Stimulated activated memory B cell treated with anti-CD40 and anti-IgM and Interleukin-4, amounts not matched to agents 10 μg/mL and 1 μg/mL and 100 μg/mL, for 72 hours (primary cell): ENCODE measurements around the gene SLC7A10.
A peak's percentile ranks its signal among the peaks of the same experiment; 100 is the strongest.
"Not testable (repeated sequence)": the region's sequence is repeated elsewhere in the genome, so short reads cannot be mapped to it uniquely, and the experiment has no call there.

Source experiments
- ATAC-seq: fragments of 150-1000 bp; cut with Tn5 transposase; 2 replicates; pipeline ENCODE4 v1.10.0; 2021
- H3K27ac Mint-ChIP-seq: one replicate; pipeline ENCODE4 v1.8.0; 2022; ENCODE audit warnings: mild to moderate bottlenecking, mixed read lengths
- H3K27me3 Mint-ChIP-seq: one replicate; pipeline ENCODE4 v1.8.0; 2022; ENCODE audit warnings: mixed read lengths
- H3K36me3 Mint-ChIP-seq: one replicate; pipeline ENCODE4 v1.8.0; 2022; ENCODE audit warnings: mixed read lengths
- H3K4me1 Mint-ChIP-seq: one replicate; pipeline ENCODE4 v1.8.0; 2022; ENCODE audit warnings: mixed read lengths
- H3K4me3 Mint-ChIP-seq: one replicate; pipeline ENCODE4 v1.8.0; 2022; ENCODE audit warnings: mild to moderate bottlenecking, moderate library complexity, mixed read lengths
- H3K9me3 Mint-ChIP-seq: one replicate; pipeline ENCODE4 v1.8.0; 2022; ENCODE audit warnings: mixed read lengths

Gene SLC7A10

DNA sequence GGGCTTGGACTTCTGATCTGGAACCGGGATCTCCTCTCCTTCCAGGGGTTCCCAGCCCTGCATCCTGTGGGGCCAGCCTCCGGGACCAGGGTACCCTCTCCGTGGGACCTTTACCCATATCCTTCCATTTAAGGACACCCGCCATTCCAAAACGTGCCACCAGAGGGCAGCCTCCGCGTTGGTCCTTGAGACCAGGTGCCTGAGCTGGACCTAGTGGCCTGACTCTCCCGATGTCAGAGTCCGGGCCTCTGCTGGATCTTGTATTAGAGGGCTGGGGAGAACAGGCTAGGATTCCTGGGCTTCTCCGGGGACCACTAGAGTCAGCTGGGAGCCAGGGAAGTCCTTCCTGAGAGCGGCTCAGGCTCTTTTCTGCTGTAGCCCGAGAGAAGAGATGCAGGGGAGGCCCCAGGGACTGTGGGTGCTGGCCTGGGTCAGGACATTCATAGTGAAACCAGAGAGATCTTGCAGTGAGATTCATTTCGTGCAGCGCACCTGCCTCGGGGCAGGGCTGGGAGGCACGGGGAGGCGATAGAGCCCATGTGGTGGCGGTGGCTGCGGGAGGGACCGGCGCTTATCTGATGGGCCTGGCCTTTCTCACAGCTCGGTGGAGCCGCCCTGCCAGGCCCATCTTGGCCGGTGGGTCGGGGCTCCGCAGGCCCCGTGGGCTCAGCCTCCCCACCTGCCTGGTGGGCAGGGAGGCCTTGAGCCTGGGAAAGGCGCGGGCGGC, 9.8 kb upstream of the SLC7A10 start:
- peak overlapping the region; percentile 45 for H3K4me3 Mint-ChIP-seq
- peak overlapping the region; percentile 11 for H3K27ac Mint-ChIP-seq
- ATAC-seq: peak; percentile 97
- peaks cover 8% of the 10 kb centered on the region for H3K4me1 Mint-ChIP-seq
- no peaks in the 10 kb centered on the region for H3K36me3 Mint-ChIP-seq
- H3K27me3 Mint-ChIP-seq: peaks cover 40% of the 10 kb centered on the region
- peaks cover 2% of the 10 kb centered on the region for H3K9me3 Mint-ChIP-seq

DNA sequence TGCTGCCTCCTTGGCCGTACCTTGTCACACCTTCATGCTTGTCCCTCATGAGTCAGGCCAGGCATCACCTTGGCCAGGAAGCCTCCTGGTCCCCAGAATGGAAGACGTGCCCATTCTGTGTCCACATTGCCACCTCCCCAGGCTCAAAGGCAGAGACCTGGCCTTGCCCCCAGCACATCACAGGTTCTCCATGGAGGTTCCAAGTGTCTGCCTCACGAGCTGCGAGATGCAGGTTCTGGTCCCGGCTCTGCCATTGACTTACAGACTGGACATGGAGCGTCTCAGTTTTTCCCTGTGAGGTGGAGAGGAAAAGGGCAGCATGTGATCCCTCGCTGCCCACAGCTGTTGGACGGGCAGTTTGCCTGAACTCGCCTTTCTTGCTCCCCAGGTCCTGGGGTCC, 9.1 kb upstream of the SLC7A10 start:
- peaks cover 8% of the 10 kb centered on the region for H3K4me1 Mint-ChIP-seq
- H3K36me3 Mint-ChIP-seq: no peaks in the 10 kb centered on the region
- peaks cover 2% of the 10 kb centered on the region for H3K9me3 Mint-ChIP-seq
- H3K4me3 Mint-ChIP-seq: no peak overlapping the region
- peaks cover 43% of the 10 kb centered on the region for H3K27me3 Mint-ChIP-seq
- no peak overlapping the region for H3K27ac Mint-ChIP-seq
- ATAC-seq: no peak

- H3K9me3 Mint-ChIP-seq: peaks cover 2% of the 10 kb centered on the region
- ATAC-seq: no peak
- no peak overlapping the region for H3K27ac Mint-ChIP-seq
- H3K4me3 Mint-ChIP-seq: no peak overlapping the region
- H3K27me3 Mint-ChIP-seq: peaks cover 38% of the 10 kb centered on the region
- no peaks in the 10 kb centered on the region for H3K36me3 Mint-ChIP-seq
- peaks cover 8% of the 10 kb centered on the region for H3K4me1 Mint-ChIP-seq
These were observed 8.4 kb upstream of the SLC7A10 start for GRCh38 chr19:33234092-33234491.

DNA sequence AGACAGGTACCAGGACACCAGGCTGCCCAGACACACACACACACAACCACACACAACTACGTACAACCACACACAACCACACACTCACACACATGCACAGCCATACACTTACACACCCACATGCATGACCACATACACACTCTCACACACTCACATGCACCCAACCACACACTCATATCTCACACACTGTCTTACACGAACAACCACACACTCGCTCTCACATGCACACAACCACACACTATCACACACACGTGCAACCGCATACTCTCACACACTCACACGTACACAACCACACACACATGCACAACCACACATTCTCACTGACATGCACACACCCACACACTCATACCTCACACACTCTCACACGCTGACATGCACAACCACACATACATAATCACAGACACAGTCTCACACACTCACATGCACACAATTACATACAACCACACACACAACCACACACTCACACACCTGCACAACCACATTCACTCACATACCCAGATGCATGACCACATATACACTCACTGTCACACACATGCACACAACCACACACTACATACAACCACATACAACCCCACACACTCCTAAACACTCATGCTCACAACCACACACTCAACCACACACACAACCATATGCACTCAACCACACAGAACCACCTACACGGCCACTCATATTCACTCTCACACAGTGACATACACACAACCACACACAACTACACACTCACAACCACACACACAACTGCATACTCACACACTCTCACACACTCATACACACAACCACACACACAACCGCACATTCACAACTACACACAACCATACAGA, 7.6 kb upstream of the SLC7A10 start:
- ATAC-seq: no peak
- Mint-ChIP-seq H3K27me3 (peaks cover 38% of the 10 kb centered on the region), H3K4me1 (peaks cover 8% of the 10 kb centered on the region)

DNA sequence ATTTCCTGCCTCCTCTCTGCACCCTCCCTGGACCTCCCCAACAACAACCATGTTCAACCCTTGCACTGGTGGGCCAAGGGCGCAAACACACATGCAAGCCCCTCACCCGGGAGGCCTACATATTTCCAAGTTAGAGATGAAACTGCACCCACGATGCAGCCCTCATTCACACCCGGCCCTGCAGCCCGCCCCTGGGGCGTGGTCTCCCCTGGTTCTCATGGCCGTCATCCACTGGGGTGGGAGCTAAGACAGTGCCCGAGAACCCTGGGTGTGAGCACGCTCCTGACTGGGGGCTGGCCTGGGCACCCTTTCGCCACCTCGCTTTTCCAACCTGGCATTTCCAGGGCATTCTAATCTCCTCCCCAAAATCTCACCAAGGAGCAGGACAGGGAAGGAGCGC, 7.0 kb upstream of the SLC7A10 start:
- Mint-ChIP-seq H3K4me3 (no peak overlapping the region), H3K4me1 (peaks cover 8% of the 10 kb centered on the region)

More for the DNA sequence above, 7.6 kb upstream of the SLC7A10 start:
- no peak overlapping the region for H3K27ac Mint-ChIP-seq
- H3K4me3 Mint-ChIP-seq: no peak overlapping the region
- H3K36me3 Mint-ChIP-seq: no peaks in the 10 kb centered on the region
- H3K9me3 Mint-ChIP-seq: peaks cover 8% of the 10 kb centered on the region

GRCh38 chr19:33231511-33231910, 5.9 kb upstream of the SLC7A10 start:
- Mint-ChIP-seq H3K27ac (no peak overlapping the region), H3K36me3 (no peaks in the 10 kb centered on the region), H3K4me3 (no peak overlapping the region), H3K27me3 (peaks cover 44% of the 10 kb centered on the region), H3K4me1 (peaks cover 9% of the 10 kb centered on the region), H3K9me3 (peaks cover 17% of the 10 kb centered on the region)
- no peak for ATAC-seq

More for the DNA sequence above, 7.0 kb upstream of the SLC7A10 start:
- Mint-ChIP-seq H3K9me3 (peaks cover 12% of the 10 kb centered on the region), H3K27me3 (peaks cover 40% of the 10 kb centered on the region), H3K36me3 (no peaks in the 10 kb centered on the region), H3K27ac (no peak overlapping the region)
- ATAC-seq: no peak

GRCh38 chr19:33229962-33230361, 4.3 kb upstream of the SLC7A10 start:
- peaks cover 17% of the 10 kb centered on the region for H3K9me3 Mint-ChIP-seq
- H3K27me3 Mint-ChIP-seq: peaks cover 49% of the 10 kb centered on the region
- no peaks in the 10 kb centered on the region for H3K36me3 Mint-ChIP-seq
- H3K27ac Mint-ChIP-seq: no peak overlapping the region
- no peak for ATAC-seq
- H3K4me3 Mint-ChIP-seq: no peak overlapping the region
- H3K4me1 Mint-ChIP-seq: peaks cover 8% of the 10 kb centered on the region

GRCh38 chr19:33227870-33228599, 2.4 kb upstream of the SLC7A10 start:
- Mint-ChIP-seq H3K4me1 (peaks cover 8% of the 10 kb centered on the region), H3K4me3 (no peak overlapping the region), H3K9me3 (peaks cover 17% of the 10 kb centered on the region), H3K27ac (no peak overlapping the region), H3K36me3 (no peaks in the 10 kb centered on the region), H3K27me3 (peaks cover 65% of the 10 kb centered on the region)
- ATAC-seq: no peak

DNA sequence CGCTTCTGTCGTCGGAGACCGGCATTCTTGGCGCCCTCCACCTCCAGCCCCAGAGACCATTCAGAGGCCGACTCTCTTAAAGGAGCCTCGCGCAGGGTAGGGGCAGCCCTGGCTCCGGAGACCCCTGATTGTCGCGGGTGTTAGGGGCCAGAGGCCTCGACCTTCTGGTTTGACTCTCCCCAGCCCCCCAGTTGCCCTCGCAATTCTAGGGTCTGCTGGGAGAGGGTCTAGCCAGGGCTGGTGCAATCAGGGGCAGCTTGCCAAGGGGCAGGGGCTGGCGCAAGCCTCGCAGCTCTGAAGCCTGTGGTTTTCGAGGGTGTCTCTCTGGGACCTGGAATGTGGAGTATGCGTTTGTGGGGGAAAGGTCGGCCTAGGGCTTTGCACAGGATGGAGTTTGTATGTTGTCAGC, 1.6 kb upstream of the SLC7A10 start:
- no peak for ATAC-seq
- Mint-ChIP-seq H3K4me1 (peaks cover 8% of the 10 kb centered on the region), H3K9me3 (peaks cover 17% of the 10 kb centered on the region), H3K27me3 (peaks cover 73% of the 10 kb centered on the region), H3K27ac (no peak overlapping the region), H3K36me3 (no peaks in the 10 kb centered on the region), H3K4me3 (no peak overlapping the region)

DNA sequence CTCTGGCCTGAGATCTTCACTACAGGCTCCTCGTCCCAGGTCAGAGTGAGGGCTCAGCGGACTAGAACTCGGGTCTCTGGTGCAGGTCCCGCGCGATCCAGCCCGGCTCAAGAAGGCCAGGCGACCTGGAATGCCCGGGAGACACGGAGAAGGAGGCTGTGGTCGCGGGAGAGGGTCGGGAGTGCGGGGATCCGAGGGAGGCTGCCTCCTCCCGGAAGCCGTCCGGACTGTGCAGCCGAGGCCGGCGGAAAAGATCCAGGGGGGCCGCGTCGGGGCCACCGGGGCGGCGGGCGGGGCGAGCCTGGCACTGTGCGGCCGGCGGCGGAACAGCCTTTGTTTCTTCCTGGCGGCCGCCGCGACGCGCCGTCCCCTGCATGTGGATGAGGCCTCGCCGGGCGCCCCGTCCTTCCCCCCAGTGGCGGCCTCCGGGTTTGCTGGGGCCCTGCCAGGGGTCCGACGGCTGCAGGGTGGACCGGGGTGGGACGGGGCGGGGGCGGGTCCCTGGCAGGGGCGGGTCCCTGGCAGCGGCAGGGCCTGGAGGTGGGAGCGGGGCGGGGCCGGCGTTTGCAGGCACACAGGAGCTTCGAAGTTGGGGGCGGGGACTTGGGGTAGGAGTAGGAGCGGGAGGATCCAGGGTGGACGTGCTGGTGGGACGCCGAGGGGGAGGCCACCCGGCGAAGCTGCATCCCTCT, 1.0 kb upstream of the SLC7A10 start:
- peaks cover 8% of the 10 kb centered on the region for H3K4me1 Mint-ChIP-seq

GRCh38 chr19:33224694-33225457, 774 bp downstream of the SLC7A10 start:
- peaks cover 14% of the 10 kb centered on the region for H3K9me3 Mint-ChIP-seq
- H3K36me3 Mint-ChIP-seq: no peaks in the 10 kb centered on the region
- H3K4me1 Mint-ChIP-seq: peaks cover 8% of the 10 kb centered on the region
- ATAC-seq: no peak
- no peak overlapping the region for H3K27ac Mint-ChIP-seq
- H3K4me3 Mint-ChIP-seq: no peak overlapping the region
- H3K27me3 Mint-ChIP-seq: peaks cover 83% of the 10 kb centered on the region

More for the DNA sequence above, 1.0 kb upstream of the SLC7A10 start:
- H3K27ac Mint-ChIP-seq: no peak overlapping the region
- peaks cover 17% of the 10 kb centered on the region for H3K9me3 Mint-ChIP-seq
- no peaks in the 10 kb centered on the region for H3K36me3 Mint-ChIP-seq
- no peak for ATAC-seq
- H3K27me3 Mint-ChIP-seq: peaks cover 74% of the 10 kb centered on the region
- H3K4me3 Mint-ChIP-seq: peak overlapping the region; percentile 14

- H3K27ac Mint-ChIP-seq, H3K4me3 Mint-ChIP-seq, H3K9me3 Mint-ChIP-seq, H3K4me1 Mint-ChIP-seq, H3K36me3 Mint-ChIP-seq, ATAC-seq: not testable (repeated sequence)
- peaks cover 78% of the 10 kb centered on the region for H3K27me3 Mint-ChIP-seq
These were observed 3.4 kb downstream of the SLC7A10 start for GRCh38 chr19:33222255-33222654.

GRCh38 chr19:33221638-33222037, 4.0 kb downstream of the SLC7A10 start:
- Mint-ChIP-seq H3K4me1 (peaks cover 8% of the 10 kb centered on the region), H3K36me3 (no peaks in the 10 kb centered on the region), H3K27me3 (peaks cover 74% of the 10 kb centered on the region), H3K4me3 (no peak overlapping the region), H3K9me3 (no peaks in the 10 kb centered on the region), H3K27ac (no peak overlapping the region)
- no peak for ATAC-seq

- H3K9me3 Mint-ChIP-seq: no peaks in the 10 kb centered on the region
- H3K36me3 Mint-ChIP-seq: no peaks in the 10 kb centered on the region
- H3K4me1 Mint-ChIP-seq: no peaks in the 10 kb centered on the region
- H3K4me3 Mint-ChIP-seq: no peak overlapping the region
- no peak overlapping the region for H3K27ac Mint-ChIP-seq
- no peak for ATAC-seq
- H3K27me3 Mint-ChIP-seq: peaks cover 72% of the 10 kb centered on the region
These were observed 4.9 kb downstream of the SLC7A10 start for GRCh38 chr19:33220735-33221134.
